IMR-90 (cell line): ENCODE measurements around the gene TBC1D24.

Experiments
- CEBPB ChIP-seq: IDR thresholded peaks from 2 replicates; pipeline ENCODE4 v1.6.1; 2012; ENCODE audit warnings: low read depth, low read length, improper control_type of control experiment
- FOS ChIP-seq: fragments of 150-350 bp; IDR thresholded peaks from 2 replicates; pipeline ENCODE4 v1.6.1; 2016; ENCODE audit warnings: low read depth, low read length
- MAFK ChIP-seq: IDR thresholded peaks from 2 replicates; pipeline ENCODE4 v1.6.1; 2012; ENCODE audit warnings: low read depth, low read length, improper control_type of control experiment
- MAZ ChIP-seq: IDR thresholded peaks from 2 replicates; pipeline ENCODE4 v1.6.1; 2012; ENCODE audit warnings: low read depth, mild to moderate bottlenecking, low read length, improper control_type of control experiment, moderate library complexity, borderline replicate concordance
- POLR2A ChIP-seq: IDR thresholded peaks from 2 replicates; pipeline ENCODE4 v1.6.1; 2012; ENCODE audit warnings: mild to moderate bottlenecking, low read depth, low read length
- RAD21 ChIP-seq: IDR thresholded peaks from 2 replicates; pipeline ENCODE4 v1.6.1; 2012; ENCODE audit warnings: low read length, improper control_type of control experiment
- SMC3 ChIP-seq: fragments of 150-350 bp; IDR thresholded peaks from 2 replicates; pipeline ENCODE4 v1.6.1; 2016; ENCODE audit warnings: low read depth, mild to moderate bottlenecking, antibody characterized with exemption, low read length, moderate library complexity
- TF ChIP-seq, protein P1 (sequence below): conservative IDR thresholded peaks from 2 replicates; pipeline ENCODE4 v1.5.1; 2012; ENCODE audit warnings: mild to moderate bottlenecking, low read depth, low read length, improper control_type of control experiment
- TF ChIP-seq, protein P2 (sequence below): fragments of 150-350 bp; IDR thresholded peaks from 2 replicates; pipeline ENCODE4 v1.6.1; 2016; ENCODE audit warnings: low read depth, mild to moderate bottlenecking, low read length, moderate library complexity, borderline replicate concordance

DNA sequence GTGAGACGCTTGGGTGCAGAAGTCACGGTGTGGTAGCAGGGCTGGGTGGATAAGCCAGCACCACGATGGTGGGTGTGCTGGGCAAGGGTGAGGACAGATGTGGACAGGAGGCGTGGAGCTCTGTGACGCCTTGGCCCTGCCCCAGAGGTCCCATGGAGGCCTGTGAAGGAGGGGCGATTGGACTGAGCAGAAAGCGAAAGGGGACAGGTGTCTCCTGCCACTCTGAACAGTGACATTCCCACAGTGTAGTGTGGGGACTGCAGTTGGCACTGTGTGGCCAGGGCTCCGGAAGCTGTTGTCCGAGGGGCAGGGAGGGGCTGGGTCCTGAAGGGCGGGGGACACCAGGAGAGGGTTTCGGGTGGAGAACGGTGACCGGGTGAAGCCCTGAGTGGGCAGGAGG lies 7.3 kb downstream of the TBC1D24 start:
- TF ChIP-seq, protein P1, sequence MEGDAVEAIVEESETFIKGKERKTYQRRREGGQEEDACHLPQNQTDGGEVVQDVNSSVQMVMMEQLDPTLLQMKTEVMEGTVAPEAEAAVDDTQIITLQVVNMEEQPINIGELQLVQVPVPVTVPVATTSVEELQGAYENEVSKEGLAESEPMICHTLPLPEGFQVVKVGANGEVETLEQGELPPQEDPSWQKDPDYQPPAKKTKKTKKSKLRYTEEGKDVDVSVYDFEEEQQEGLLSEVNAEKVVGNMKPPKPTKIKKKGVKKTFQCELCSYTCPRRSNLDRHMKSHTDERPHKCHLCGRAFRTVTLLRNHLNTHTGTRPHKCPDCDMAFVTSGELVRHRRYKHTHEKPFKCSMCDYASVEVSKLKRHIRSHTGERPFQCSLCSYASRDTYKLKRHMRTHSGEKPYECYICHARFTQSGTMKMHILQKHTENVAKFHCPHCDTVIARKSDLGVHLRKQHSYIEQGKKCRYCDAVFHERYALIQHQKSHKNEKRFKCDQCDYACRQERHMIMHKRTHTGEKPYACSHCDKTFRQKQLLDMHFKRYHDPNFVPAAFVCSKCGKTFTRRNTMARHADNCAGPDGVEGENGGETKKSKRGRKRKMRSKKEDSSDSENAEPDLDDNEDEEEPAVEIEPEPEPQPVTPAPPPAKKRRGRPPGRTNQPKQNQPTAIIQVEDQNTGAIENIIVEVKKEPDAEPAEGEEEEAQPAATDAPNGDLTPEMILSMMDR, result no peak
- no peak for TF ChIP-seq MAZ
- TF ChIP-seq POLR2A, result no peak
- no peak for TF ChIP-seq FOS
- no peak for TF ChIP-seq RAD21
- no peak for TF ChIP-seq MAFK
- no peak for TF ChIP-seq CEBPB
- TF ChIP-seq, protein P2, sequence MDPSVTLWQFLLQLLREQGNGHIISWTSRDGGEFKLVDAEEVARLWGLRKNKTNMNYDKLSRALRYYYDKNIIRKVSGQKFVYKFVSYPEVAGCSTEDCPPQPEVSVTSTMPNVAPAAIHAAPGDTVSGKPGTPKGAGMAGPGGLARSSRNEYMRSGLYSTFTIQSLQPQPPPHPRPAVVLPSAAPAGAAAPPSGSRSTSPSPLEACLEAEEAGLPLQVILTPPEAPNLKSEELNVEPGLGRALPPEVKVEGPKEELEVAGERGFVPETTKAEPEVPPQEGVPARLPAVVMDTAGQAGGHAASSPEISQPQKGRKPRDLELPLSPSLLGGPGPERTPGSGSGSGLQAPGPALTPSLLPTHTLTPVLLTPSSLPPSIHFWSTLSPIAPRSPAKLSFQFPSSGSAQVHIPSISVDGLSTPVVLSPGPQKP, result no peak
- no peak for TF ChIP-seq SMC3
